ENCODE measurements around the gene COX7B. TPM values are rescaled to one million over a fixed set of nuclear protein-coding genes. Genes with fewer than 3 reads are reported as not detected.
"Not testable (repeated sequence)": the region's sequence is repeated elsewhere in the genome, so short reads cannot be mapped to it uniquely, and the experiment has no call there.

Gene COX7B
- total and polyA plus RNA-seq, 12 donors, result 164 to 1,027 (median 326) TPM

DNA sequence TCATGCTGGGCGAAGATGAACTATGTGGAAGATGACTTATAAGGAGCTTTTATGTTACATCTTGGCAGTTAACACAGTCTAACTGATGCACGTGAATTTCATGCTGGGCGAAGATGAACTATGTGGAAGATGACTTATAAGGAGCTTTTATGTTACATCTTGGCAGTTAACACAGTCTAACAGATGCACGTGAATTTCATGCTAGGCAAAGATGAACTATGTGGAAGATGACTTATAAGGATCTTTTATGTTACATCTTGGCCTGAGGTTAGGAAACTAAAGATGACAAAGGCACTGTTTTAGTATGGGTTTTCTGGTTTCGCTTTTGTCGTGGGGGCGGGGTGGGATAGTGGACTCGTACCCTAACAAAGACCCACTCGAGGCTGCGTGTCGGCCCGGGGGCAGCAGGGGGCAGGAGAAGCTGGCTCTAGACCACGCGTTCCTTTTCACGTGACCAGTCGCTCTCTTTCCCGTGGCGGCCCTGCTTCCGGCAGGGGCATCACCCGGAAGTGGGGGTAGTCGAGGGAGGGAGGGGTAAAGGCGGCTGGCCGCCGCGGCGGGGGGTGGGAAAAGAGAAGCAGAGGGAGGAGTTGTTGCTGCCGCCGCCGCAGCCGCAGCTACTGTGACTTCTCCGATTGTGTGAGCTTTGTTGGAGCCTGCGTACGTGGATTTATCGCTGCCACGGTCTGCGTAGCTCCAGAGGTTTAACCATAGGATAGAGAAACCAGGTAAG lies 11.0 kb downstream of the COX7B start, which contains the start of gene ATP7A:
ATP7A (plus strand) TSS at position 586 of the 733 bp plus-strand sequence. CDS start 60,949 bp downstream, outside the sequence.
- peak within 1 kb of the TSS; percentile 7 to 64 (median 26) for H3K4me3 ChIP-seq
- H3K36me3 ChIP-seq (replicated peaks in 1 of 2), result no peaks in the 10 kb centered on the region
- H3K27me3 ChIP-seq, result no peaks in the 10 kb centered on the region
- intact Hi-C loops (cut with DNase I), result loop anchor here in 1 of 2 donors (10.0 kb wide), 1 partner anchor 115 kb away; no protein-coding TSS in a partner anchor
- DNase-seq, result peak; percentile 84 to 94 (median 91)
- TF ChIP-seq, protein P1, sequence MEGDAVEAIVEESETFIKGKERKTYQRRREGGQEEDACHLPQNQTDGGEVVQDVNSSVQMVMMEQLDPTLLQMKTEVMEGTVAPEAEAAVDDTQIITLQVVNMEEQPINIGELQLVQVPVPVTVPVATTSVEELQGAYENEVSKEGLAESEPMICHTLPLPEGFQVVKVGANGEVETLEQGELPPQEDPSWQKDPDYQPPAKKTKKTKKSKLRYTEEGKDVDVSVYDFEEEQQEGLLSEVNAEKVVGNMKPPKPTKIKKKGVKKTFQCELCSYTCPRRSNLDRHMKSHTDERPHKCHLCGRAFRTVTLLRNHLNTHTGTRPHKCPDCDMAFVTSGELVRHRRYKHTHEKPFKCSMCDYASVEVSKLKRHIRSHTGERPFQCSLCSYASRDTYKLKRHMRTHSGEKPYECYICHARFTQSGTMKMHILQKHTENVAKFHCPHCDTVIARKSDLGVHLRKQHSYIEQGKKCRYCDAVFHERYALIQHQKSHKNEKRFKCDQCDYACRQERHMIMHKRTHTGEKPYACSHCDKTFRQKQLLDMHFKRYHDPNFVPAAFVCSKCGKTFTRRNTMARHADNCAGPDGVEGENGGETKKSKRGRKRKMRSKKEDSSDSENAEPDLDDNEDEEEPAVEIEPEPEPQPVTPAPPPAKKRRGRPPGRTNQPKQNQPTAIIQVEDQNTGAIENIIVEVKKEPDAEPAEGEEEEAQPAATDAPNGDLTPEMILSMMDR (IDR thresholded peaks at IDR 0.05), result peak; percentile 31 to 74 (median 56)
- TF ChIP-seq POLR2A (IDR thresholded peaks at IDR 0.05), result peak in 1 of 2 donors; percentile 58
- 0 to 38% (median 11%) methylated on average over 6 to 36 of the region's 36 CpGs for WGBS, 4 donors
- H3K4me1 ChIP-seq (replicated peaks in 1 of 2), result no peaks in the 10 kb centered on the region
- H3K9me3 ChIP-seq (replicated peaks in 1 of 3), result no peaks in the 10 kb centered on the region
- H3K27ac ChIP-seq, result peak within 1 kb of the TSS in 4 of 5 donors; percentile 66 to 80 (median 74)

- Histone ChIP-seq H3K27ac (no peak overlapping the region), H3K36me3 (replicated peaks in 1 of 2) (no peaks in the 10 kb centered on the region), H3K4me1 (replicated peaks in 1 of 2) (no peaks in the 10 kb centered on the region), H3K4me3 (no peak overlapping the region), H3K27me3 (no peaks in the 10 kb centered on the region), H3K9me3 (replicated peaks in 1 of 3) (no peaks in the 10 kb centered on the region)
- WGBS, 4 donors, result 48 to 76% (median 60%) methylated on average over 2 of the region's 2 CpGs
- intact Hi-C loops (cut with DNase I), result loop anchor here in 1 of 2 donors (10.0 kb wide), 1 partner anchor 107 kb away; no protein-coding TSS in a partner anchor
- no peak for TF ChIP-seq POLR2A (IDR thresholded peaks at IDR 0.05)
- TF ChIP-seq, protein P1 (IDR thresholded peaks at IDR 0.05), result no peak
- DNase-seq, result no peak
Measured at GRCh38 chrX:77917294-77917933, 18.1 kb downstream of the COX7B start.

GRCh38 chrX:77918568-77918967 lies 19.3 kb downstream of the COX7B start:
- H3K27me3 ChIP-seq, result no peaks in the 10 kb centered on the region
- 28 to 60% (median 52%) methylated on average over 3 of the region's 3 CpGs for WGBS, 4 donors
- H3K4me1 ChIP-seq (replicated peaks in 1 of 2), result no peaks in the 10 kb centered on the region
- intact Hi-C loops (cut with DNase I), result loop anchor here in 1 of 2 donors (10.0 kb wide), 1 partner anchor 106 kb away; no protein-coding TSS in a partner anchor
- H3K9me3 ChIP-seq (replicated peaks in 1 of 3), result no peaks in the 10 kb centered on the region
- no peak overlapping the region for H3K27ac ChIP-seq
- DNase-seq, result peak in 1 of 7 donors; percentile 29
- no peak for TF ChIP-seq POLR2A (IDR thresholded peaks at IDR 0.05)
- TF ChIP-seq, protein P1 (IDR thresholded peaks at IDR 0.05), result no peak
- no peak overlapping the region for H3K4me3 ChIP-seq
- no peaks in the 10 kb centered on the region for H3K36me3 ChIP-seq (replicated peaks in 1 of 2)

- intact Hi-C loops (cut with DNase I), result loop anchor here in 1 of 2 donors (10.0 kb wide), 1 partner anchor 105 kb away; no protein-coding TSS in a partner anchor
- not testable (repeated sequence) for H3K27ac ChIP-seq
- WGBS, 4 donors, result 63 to 80% (median 71%) methylated on average over 5 to 6 of the region's 6 CpGs
Measured at GRCh38 chrX:77919370-77919769, 20.1 kb downstream of the COX7B start.

More at GRCh38 chrX:77919370-77919769, 20.1 kb downstream of the COX7B start:
- not testable (repeated sequence) for DNase-seq; H3K4me3 ChIP-seq; H3K9me3 ChIP-seq (replicated peaks in 1 of 3); H3K36me3 ChIP-seq (replicated peaks in 1 of 2); H3K4me1 ChIP-seq (replicated peaks in 1 of 2); H3K27me3 ChIP-seq
